AG08396 (cell line): Measurements from ENCODE around the gene IGFBP1.
"Not testable (repeated sequence)": the region's sequence is repeated elsewhere in the genome, so short reads cannot be mapped to it uniquely, and the experiment has no call there.

Experiments
- DNase-seq: peaks from one replicate; pipeline ENCODE4 v3.0.0; 2012; ENCODE audit warnings: low spot score, mixed read lengths

Gene IGFBP1

DNA sequence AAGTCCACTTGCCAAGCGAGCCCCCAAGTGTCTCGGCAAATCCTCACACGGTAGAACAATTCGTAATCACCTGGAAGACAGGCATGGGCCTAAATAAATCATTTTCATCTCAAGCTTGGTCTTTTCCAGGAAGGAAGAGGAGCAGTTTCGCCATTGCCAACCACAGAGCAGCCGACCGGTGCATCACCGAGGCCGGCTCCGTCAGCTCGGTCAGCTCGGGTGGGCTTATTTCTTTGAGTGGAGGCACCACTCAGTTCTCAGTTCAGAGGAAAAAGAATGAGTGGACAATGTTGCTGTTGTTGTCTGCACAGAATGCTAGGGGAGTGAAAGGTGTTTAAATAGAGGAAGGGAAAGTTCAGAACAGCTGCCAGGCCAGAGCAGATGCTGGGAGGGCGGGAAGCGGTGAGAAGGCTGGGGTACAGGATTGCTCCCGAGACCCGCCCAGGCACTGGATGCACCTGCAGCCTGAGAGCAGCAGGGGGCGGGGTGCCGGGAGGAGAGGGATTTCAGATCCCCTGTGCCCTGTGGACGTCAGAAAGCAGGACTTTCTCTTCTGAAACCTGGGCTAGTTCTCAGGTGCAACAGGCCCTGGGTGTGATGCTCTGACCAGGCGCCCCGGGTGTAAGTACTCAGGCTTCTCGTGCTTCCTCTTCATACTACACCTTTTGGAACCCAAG lies 50.5 kb downstream of the IGFBP1 start:
- DNase-seq: no peak

DNA sequence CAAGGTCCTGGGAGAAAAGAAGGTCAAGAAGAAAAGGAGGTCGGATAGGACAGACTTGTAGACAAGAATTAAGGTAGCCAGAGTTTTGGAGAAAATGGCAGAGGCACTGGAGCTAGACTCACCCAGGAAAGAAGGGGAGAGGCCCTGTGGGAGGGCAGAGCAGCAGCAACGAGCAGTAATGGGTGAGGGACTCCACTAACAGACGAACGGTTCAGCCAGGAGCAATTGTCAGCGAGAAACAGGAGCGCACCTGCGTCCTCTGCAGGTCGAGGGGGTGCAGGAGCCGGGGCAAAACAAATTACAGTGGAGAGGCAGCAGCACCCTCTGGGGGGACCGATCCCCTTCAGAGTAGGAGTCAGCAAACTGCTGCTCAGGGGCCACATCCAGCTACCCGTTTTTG lies 51.3 kb downstream of the IGFBP1 start:
- no peak for DNase-seq

DNA sequence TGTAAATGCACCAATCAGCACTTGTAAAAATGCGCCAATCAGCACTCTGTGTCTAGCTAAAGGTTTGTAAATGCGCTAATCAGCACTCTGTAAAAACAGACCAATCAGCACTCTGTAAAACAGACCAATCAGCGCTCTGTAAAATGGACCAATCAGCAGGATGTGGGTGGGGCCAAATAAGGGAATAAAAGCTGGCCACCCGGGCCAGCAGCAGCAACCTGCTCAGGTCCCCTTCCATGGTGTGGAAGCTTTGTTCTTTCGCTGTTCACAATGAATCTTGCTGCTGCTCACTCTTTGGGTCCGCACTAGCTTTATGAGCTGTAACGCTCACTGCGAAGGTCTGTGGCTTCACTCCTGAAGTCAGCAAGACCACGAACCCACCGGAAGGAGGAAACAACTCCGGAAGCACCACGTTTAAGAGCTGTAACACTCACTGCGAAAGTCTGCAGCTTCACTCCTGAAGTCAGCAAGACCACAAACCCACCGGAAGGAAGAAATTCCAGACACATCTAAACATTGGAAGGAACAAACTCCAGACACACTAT lies 52.0 kb downstream of the IGFBP1 start:
- DNase-seq: not testable (repeated sequence)

DNA sequence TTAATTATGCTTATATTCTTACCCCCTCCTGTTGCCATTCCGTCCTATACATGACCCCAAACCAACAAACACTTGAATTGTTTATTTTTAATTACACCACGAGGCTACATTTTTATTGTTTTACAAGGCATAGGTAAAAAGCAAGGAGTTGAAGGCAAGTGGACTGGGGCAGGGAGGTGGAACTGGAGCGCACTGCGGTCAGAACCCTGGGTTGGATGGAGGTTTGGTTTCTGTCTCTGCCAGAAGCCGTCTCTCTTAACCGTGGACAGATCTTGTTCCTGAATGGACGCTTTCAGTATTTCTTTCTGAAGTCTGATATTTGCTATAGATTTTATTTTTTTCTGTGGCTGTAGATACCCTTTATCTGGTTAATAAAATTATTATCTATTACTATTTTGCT lies 52.7 kb downstream of the IGFBP1 start:
- no peak for DNase-seq
